Uterus (tissue), 2 donors: ENCODE data around the gene SCNM1.

Experiments used
- POLR2A ChIP-seq, 2 donors: fragments of 450-650 bp; IDR thresholded peaks; one replicate each; pipeline ENCODE4 v1.6.1; 2016; ENCODE audit warnings: antibody characterized with exemption in 2 of 2, mild to moderate bottlenecking in 1 of 2, moderate library complexity in 1 of 2
- TF ChIP-seq, protein P1 (sequence below), 4 experiments: fragments of 200-600 bp in 2 of 4; fragments of 450-650 bp in 2 of 4; sonication (generic) in 2 of 4; IDR thresholded peaks; one replicate each; pipeline ENCODE4 v1.5.1; 2016 to 2019; ENCODE audit warnings: antibody characterized with exemption in 4 of 4, mild to moderate bottlenecking in 2 of 4, moderate library complexity in 1 of 4

DNA sequence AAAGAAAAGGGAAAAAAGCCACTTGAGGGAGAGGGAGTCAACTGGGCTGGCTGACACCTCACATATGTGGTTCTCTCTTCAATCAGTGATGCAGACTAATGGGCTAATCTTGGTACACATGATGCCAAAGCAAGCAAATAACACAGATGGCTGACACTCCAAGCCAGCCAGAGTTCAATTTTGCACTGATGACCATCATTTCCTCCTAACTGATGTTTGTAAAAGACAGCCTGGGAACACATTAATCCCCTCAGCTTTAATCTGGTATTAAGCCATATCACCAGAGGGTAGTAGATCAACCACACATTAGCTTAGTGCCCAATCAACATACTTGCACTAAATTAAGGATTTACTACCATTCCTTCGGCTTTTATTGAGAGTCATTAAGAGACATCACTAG lies 21.3 kb downstream of the SCNM1 start:
- TF ChIP-seq, protein P1, sequence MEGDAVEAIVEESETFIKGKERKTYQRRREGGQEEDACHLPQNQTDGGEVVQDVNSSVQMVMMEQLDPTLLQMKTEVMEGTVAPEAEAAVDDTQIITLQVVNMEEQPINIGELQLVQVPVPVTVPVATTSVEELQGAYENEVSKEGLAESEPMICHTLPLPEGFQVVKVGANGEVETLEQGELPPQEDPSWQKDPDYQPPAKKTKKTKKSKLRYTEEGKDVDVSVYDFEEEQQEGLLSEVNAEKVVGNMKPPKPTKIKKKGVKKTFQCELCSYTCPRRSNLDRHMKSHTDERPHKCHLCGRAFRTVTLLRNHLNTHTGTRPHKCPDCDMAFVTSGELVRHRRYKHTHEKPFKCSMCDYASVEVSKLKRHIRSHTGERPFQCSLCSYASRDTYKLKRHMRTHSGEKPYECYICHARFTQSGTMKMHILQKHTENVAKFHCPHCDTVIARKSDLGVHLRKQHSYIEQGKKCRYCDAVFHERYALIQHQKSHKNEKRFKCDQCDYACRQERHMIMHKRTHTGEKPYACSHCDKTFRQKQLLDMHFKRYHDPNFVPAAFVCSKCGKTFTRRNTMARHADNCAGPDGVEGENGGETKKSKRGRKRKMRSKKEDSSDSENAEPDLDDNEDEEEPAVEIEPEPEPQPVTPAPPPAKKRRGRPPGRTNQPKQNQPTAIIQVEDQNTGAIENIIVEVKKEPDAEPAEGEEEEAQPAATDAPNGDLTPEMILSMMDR (IDR thresholded peaks at IDR 0.05): no peak
- no peak for TF ChIP-seq POLR2A (IDR thresholded peaks at IDR 0.05)
